GM12873 (cell line): ENCODE results near the gene PDGFRA.

Source experiments
- TF ChIP-seq, protein P1 (sequence below): IDR thresholded peaks from 2 replicates; pipeline ENCODE4 v1.5.1; 2012; ENCODE audit warnings: low read depth, mild to moderate bottlenecking, moderate library complexity, low read length, control low read depth; ENCODE audit not compliant: insufficient read depth; ENCODE audit errors: missing control alignments

PDGFRA gene

DNA sequence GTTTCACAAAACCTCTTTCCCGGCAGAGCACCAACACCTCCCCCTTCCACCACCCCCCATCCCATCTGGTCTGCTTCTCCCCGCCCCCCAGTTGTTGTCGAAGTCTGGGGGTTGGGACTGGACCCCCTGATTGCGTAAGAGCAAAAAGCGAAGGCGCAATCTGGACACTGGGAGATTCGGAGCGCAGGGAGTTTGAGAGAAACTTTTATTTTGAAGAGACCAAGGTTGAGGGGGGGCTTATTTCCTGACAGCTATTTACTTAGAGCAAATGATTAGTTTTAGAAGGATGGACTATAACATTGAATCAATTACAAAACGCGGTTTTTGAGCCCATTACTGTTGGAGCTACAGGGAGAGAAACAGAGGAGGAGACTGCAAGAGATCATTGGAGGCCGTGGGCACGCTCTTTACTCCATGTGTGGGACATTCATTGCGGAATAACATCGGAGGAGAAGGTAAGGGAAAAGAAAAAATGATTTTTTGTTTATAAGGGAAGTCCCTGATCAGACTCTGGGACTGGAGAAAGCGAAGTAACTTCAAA, at the start of gene PDGFRA:
Gene PDGFRA, plus strand, starts transcription at position 333 of the 541 bp plus-strand sequence. CDS start 29,476 bp downstream, outside the sequence.
- TF ChIP-seq, protein P1, sequence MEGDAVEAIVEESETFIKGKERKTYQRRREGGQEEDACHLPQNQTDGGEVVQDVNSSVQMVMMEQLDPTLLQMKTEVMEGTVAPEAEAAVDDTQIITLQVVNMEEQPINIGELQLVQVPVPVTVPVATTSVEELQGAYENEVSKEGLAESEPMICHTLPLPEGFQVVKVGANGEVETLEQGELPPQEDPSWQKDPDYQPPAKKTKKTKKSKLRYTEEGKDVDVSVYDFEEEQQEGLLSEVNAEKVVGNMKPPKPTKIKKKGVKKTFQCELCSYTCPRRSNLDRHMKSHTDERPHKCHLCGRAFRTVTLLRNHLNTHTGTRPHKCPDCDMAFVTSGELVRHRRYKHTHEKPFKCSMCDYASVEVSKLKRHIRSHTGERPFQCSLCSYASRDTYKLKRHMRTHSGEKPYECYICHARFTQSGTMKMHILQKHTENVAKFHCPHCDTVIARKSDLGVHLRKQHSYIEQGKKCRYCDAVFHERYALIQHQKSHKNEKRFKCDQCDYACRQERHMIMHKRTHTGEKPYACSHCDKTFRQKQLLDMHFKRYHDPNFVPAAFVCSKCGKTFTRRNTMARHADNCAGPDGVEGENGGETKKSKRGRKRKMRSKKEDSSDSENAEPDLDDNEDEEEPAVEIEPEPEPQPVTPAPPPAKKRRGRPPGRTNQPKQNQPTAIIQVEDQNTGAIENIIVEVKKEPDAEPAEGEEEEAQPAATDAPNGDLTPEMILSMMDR = no peak

DNA sequence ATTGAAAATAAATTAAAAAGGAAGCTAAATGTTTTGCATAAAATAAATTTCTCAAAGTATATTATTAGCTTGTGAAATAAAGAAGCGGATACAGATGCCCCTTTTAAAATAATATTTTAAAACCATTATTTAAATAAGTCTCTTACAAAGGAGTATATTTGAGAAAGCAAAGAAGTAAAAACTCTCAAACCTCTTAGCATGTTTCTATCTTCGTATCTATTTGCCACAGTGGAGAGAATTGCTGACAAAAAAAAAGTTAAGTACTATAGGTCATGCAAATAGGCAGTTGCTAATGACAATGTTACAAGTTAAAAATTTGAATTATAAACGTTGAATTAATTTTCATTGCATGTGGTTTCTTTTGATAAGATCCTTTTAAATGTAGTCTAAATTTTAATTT, 44.5 kb upstream of the PDGFRA start:
- TF ChIP-seq, protein P1 = no peak

DNA sequence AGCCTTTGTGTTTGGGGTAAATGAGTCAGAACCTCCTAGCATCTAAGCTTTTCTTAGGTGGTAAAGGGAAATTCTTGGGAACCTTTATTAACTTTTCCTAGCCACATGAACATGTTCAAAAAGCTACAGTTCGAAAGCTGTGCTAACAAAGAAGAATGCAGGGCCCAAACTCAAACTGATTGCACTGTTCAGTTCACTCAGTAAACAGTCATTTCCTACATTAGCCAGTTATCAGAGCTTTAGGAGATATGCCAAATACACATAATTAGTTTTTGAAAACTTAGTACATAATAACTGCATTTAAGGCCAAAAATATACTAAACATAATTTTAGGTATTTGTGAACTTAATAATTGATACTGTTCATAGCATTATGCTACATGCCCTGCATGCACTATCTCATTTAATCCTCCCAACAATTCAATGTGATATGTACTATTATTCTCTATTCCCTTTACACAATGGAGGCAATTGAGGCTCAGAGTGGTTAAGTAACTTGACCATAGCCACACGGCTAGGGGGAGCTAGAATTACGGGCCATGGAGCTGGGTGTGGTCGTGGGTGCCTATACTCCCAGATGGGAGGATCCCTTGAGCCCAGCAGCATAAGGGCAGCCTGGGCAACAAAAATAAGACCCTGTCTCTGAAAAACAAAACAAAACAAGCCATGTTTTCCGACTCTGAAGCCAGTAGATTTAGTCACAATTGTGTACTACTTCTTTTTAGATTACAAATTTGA, 43.9 kb upstream of the PDGFRA start:
- TF ChIP-seq, protein P1 = no peak

DNA sequence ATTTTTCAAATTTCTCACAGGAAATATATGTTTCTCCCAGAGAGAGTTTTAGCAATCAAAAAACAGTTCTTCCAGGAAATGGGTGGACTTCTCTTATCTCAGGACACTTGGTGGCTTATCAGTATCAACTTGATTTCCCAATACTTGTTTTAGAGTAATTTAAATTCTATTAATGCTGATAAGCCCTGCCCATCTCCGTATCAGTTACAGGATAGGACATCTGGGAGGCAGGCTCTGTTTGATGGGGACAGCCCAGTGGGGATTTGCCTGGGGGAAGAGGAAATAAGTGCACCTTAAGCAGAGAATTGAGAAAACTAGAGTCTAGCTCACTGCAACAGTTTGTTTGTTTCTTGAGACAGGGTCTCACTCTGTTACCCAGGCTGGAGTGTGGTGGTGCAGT, 43.2 kb upstream of the PDGFRA start:
- TF ChIP-seq, protein P1 = no peak

DNA sequence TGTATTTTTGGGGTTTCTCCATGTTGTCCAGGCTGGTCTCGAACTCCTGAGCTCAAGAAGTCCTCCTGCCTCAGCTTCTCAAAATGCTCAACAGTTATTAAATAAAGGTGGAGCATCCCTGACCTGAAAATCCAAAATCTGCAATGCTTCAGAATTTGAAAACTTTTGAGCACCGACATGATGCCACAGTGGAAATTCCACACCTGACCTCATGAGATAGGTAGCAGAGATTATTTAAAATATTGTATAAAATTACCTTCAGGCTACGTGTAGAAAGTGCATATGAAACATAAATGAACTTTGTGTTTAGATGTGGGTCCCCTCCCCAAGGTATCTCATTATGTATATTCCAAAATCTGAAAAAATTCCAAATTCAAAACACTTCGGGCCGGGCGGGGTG, 42.7 kb upstream of the PDGFRA start:
- TF ChIP-seq, protein P1 = no peak

DNA sequence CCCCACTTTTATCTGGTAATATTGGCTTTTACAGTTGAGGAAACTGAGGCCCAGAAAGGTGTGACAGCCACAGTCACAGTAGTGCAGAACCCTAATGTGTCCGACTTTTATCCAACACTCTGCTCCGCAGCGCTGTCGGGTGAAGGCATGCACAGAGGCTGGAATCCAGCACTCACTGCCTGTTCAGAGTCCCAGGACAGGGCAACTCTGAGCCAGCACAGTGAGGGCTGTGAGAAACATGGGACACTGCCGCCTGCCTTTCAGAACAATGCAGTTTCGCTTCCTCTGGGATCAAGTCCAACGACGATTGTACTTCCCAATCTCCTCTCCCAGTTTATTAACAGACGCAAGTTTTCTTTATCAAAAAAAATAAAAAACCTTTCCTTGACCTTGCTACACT, 41.9 kb upstream of the PDGFRA start:
- TF ChIP-seq, protein P1 = no peak

DNA sequence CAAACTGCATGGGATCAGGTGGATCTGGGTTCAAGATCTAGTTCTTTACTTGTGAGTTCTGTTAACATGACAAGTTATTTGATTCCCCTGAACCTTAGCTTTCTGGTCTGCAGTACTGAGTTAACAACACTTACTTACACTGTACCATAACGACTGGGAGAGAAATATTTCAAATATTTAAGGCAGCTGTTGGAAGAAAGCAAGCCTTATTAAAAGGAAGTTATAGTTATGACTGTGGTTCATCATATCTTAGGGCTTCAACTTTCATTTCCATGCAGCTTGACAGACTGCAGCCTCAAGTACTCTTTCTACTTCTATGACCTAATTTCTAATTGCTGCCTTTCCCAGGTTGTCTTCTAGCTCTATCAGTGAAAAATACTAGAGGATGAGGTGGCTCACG, 40.0 kb upstream of the PDGFRA start:
- TF ChIP-seq, protein P1 = no peak
